HEK293 (cell line): ENCODE results near the gene PTPRA.

Source experiments
- CTCF ChIA-PET: fragments of 350-600 bp; formaldehyde crosslinking; extraction: SDS; loops from one replicate; lab custom pipeline; 2021; ENCODE audit warnings: antibody characterized with exemption; lab: Yijun Ruan, JAX
- POLR2A ChIA-PET: fragments of 300-600 bp; formaldehyde crosslinking; extraction: SDS; loops from one replicate; lab custom pipeline; 2020; ENCODE audit warnings: antibody characterized with exemption, inconsistent platforms; lab: Yijun Ruan, JAX
- H3K27ac ChIP-seq: fragments of 200-500 bp; sonication (Bioruptor generic); 2 replicates; pipeline ENCODE4 v1.5.1; 2014; ENCODE audit warnings: low read depth, low read length, control low read depth, inconsistent platforms; ENCODE audit errors: extremely low read depth
- H3K36me3 ChIP-seq, 2 experiments: fragments of 200-500 bp in 1 of 2; sonication (Bioruptor generic) in 1 of 2; 1 replicate in 1 of 2; 2 replicates in 1 of 2; pipeline ENCODE4 v1.5.1; 2014 to 2017; ENCODE audit warnings: inconsistent platforms in 2 of 2, low read length in 2 of 2; ENCODE audit not compliant: control insufficient read depth in 2 of 2, insufficient read depth in 1 of 2
- H3K4me1 ChIP-seq: fragments of 200-500 bp; sonication (Bioruptor generic); 2 replicates; pipeline ENCODE4 v1.5.1; 2014; ENCODE audit warnings: mild to moderate bottlenecking, low read length, inconsistent platforms; ENCODE audit not compliant: control insufficient read depth, insufficient read depth
- H3K4me3 ChIP-seq: 2 replicates; pipeline ENCODE4 v1.5.1; 2011; ENCODE audit warnings: low read depth, mild to moderate bottlenecking, control low read depth, low read length, moderate library complexity
- H3K9me3 ChIP-seq: fragments of 200-500 bp; sonication (Bioruptor generic); 2 replicates; pipeline ENCODE4 v1.5.1; 2014; ENCODE audit warnings: low read depth, low read length, inconsistent platforms; ENCODE audit not compliant: control insufficient read depth, insufficient read depth
- EGR2 ChIP-seq: fragments of 450-650 bp; formaldehyde crosslinking; IDR thresholded peaks from 2 replicates; pipeline ENCODE4 v1.5.1; 2016; ENCODE audit warnings: low read depth, missing biosample characterization, missing genetic modification characterization
- HOXC10 ChIP-seq: sonication (generic); formaldehyde crosslinking; IDR thresholded peaks from 2 replicates; pipeline ENCODE4 v1.8.1; 2023; ENCODE audit warnings: mild to moderate bottlenecking, missing genetic modification reagents
- PRDM1 ChIP-seq: fragments of 450-650 bp; formaldehyde crosslinking; IDR thresholded peaks from 2 replicates; pipeline ENCODE4; 2016; ENCODE audit warnings: missing biosample characterization, missing genetic modification characterization
- SALL2 ChIP-seq: fragments of 450-650 bp; formaldehyde crosslinking; IDR thresholded peaks from 2 replicates; pipeline ENCODE4 v1.5.0; 2017; ENCODE audit warnings: missing biosample characterization, mild to moderate bottlenecking, missing genetic modification characterization, borderline replicate concordance
- ZBTB20 ChIP-seq: fragments of 450-650 bp; formaldehyde crosslinking; IDR thresholded peaks from 2 replicates; pipeline ENCODE4 v1.5.1; 2016; ENCODE audit warnings: missing biosample characterization, missing genetic modification characterization
- ZBTB8A ChIP-seq: fragments of 450-650 bp; formaldehyde crosslinking; IDR thresholded peaks from 2 replicates; pipeline ENCODE4 v1.5.1; 2016; ENCODE audit warnings: missing biosample characterization, missing genetic modification characterization
- ZFHX2 ChIP-seq: fragments of 450-650 bp; formaldehyde crosslinking; conservative IDR thresholded peaks from 2 replicates; pipeline ENCODE4 v1.5.1; 2016; ENCODE audit warnings: missing biosample characterization, missing genetic modification characterization
- ZIC2 ChIP-seq: fragments of 450-650 bp; formaldehyde crosslinking; IDR thresholded peaks from 2 replicates; pipeline ENCODE4 v1.5.1; 2016; ENCODE audit warnings: missing biosample characterization, missing genetic modification characterization
- ZNF169 ChIP-seq: fragments of 450-650 bp; formaldehyde crosslinking; IDR thresholded peaks from 2 replicates; pipeline ENCODE4 v1.5.1; 2016; ENCODE audit warnings: missing biosample characterization, missing genetic modification characterization
- ZNF211 ChIP-seq: fragments of 450-650 bp; formaldehyde crosslinking; IDR thresholded peaks from 2 replicates; pipeline ENCODE4 v1.5.1; 2016; ENCODE audit warnings: low read depth, missing biosample characterization, missing genetic modification characterization
- ZNF324 ChIP-seq: fragments of 450-650 bp; formaldehyde crosslinking; IDR thresholded peaks from 2 replicates; pipeline ENCODE4 v1.5.1; 2016; ENCODE audit warnings: missing biosample characterization, missing genetic modification characterization
- ZNF341 ChIP-seq: fragments of 450-650 bp; formaldehyde crosslinking; IDR thresholded peaks from 2 replicates; pipeline ENCODE4; 2016; ENCODE audit warnings: low read depth, missing biosample characterization, missing genetic modification characterization
- ZNF366 ChIP-seq: fragments of 450-650 bp; formaldehyde crosslinking; conservative IDR thresholded peaks from 2 replicates; pipeline ENCODE4 v1.5.1; 2016; ENCODE audit warnings: missing biosample characterization, missing genetic modification characterization
- ZNF433 ChIP-seq: fragments of 450-650 bp; formaldehyde crosslinking; IDR thresholded peaks from 2 replicates; pipeline ENCODE4 v1.5.1; 2016; ENCODE audit warnings: missing biosample characterization, missing genetic modification characterization, low read depth
- ZNF518A ChIP-seq: fragments of 450-650 bp; formaldehyde crosslinking; conservative IDR thresholded peaks from 2 replicates; pipeline ENCODE4 v1.5.1; 2016; ENCODE audit warnings: low read depth, missing biosample characterization, missing genetic modification characterization
- ZNF530 ChIP-seq: fragments of 450-650 bp; formaldehyde crosslinking; IDR thresholded peaks from 2 replicates; pipeline ENCODE4 v1.5.1; 2016; ENCODE audit warnings: low read depth, missing biosample characterization, missing genetic modification characterization
- ZNF596 ChIP-seq: fragments of 450-650 bp; IDR thresholded peaks from 2 replicates; pipeline ENCODE4 v1.5.0; 2018; ENCODE audit warnings: missing biosample characterization, mild to moderate bottlenecking, missing genetic modification characterization, moderate library complexity
- ZNF600 ChIP-seq: fragments of 450-650 bp; formaldehyde crosslinking; IDR thresholded peaks from 2 replicates; pipeline ENCODE4 v1.5.1; 2016; ENCODE audit warnings: missing biosample characterization, missing genetic modification characterization
- ZNF623 ChIP-seq: fragments of 450-650 bp; formaldehyde crosslinking; IDR thresholded peaks from 2 replicates; pipeline ENCODE4 v1.5.1; 2016; ENCODE audit warnings: missing biosample characterization, missing genetic modification characterization
- ZNF768 ChIP-seq: fragments of 450-650 bp; formaldehyde crosslinking; IDR thresholded peaks from 2 replicates; pipeline ENCODE4 v1.5.1; 2018; ENCODE audit warnings: missing biosample characterization, mild to moderate bottlenecking, missing genetic modification characterization
- ZSCAN23 ChIP-seq: fragments of 450-650 bp; formaldehyde crosslinking; IDR thresholded peaks from 2 replicates; pipeline ENCODE4 v1.5.1; 2016; ENCODE audit warnings: missing biosample characterization, missing genetic modification characterization
- TF ChIP-seq, protein P1 (sequence below): fragments of 450-650 bp; formaldehyde crosslinking; IDR thresholded peaks from 2 replicates; pipeline ENCODE4 v1.5.1; 2016; ENCODE audit warnings: missing biosample characterization, missing genetic modification characterization
- TF ChIP-seq, protein P2 (sequence below): fragments of 450-650 bp; formaldehyde crosslinking; IDR thresholded peaks from 2 replicates; pipeline ENCODE4 v1.5.1; 2016; ENCODE audit warnings: missing biosample characterization, missing genetic modification characterization
- TF ChIP-seq, protein P3 (sequence below): fragments of 450-650 bp; IDR thresholded peaks from 2 replicates; pipeline ENCODE4 v1.5.1; 2018; ENCODE audit warnings: missing biosample characterization, missing genetic modification characterization

Gene PTPRA

GRCh38 chr20:2984956-2985661, 111.8 kb downstream of the PTPRA start:
- ChIA-PET POLR2A (no interaction called here), CTCF (interaction anchor here (0.8 to 1.2 kb wide), 2 partner anchors 16 to 38 kb away, joined by 4 to 7 read pairs; no protein-coding TSS in a partner anchor)
- Histone ChIP-seq H3K36me3 (peaks cover 27 to 56% of the 10 kb centered on the region in 2 experiments), H3K27ac (no peak overlapping the region), H3K4me1 (peaks cover 7% of the 10 kb centered on the region), H3K4me3 (no peak overlapping the region), H3K9me3 (no peaks in the 10 kb centered on the region)
- TF ChIP-seq ZNF600 (tag by site-specific recombination) (peak; percentile 17; the same call in 1 of the 2 replicates), EGR2 (tag by site-specific recombination) (peak; percentile 70), ZNF518A (no peak), PRDM1 (tag by site-specific recombination) (peak; percentile 67; the same call in 1 of the 2 replicates), ZBTB20 (tag by site-specific recombination) (no peak), ZFHX2 (tag by site-specific recombination) (peak; percentile 54), ZNF596 (tag by site-specific recombination) (no peak), HOXC10 (no peak), ZNF341 (tag by site-specific recombination) (no peak)
- TF ChIP-seq, protein P1, sequence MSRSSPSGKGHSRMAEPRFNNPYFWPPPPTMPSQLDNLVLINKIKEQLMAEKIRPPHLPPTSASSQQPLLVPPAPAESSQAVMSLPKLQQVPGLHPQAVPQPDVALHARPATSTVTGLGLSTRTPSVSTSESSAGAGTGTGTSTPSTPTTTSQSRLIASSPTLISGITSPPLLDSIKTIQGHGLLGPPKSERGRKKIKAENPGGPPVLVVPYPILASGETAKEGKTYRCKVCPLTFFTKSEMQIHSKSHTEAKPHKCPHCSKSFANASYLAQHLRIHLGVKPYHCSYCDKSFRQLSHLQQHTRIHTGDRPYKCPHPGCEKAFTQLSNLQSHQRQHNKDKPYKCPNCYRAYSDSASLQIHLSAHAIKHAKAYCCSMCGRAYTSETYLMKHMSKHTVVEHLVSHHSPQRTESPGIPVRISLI (tag by site-specific recombination), result no peak

DNA sequence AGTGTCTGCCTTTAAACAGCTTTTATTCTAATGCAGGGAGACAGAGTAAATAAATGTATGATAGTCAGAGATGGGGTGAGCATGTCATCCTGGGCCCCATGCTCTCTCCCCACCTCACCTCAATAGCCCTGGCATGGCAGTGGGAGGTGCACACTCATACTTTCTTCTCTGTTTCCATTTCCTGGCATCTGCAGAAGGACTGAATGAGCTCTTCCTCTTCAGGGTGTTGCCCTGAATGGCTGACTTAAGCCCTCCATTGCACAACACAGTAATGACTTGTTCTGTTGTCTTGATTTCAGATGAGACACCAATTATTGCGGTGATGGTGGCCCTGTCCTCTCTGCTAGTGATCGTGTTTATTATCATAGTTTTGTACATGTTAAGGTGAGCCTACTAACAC, 113.2 kb downstream of the PTPRA start:
- Histone ChIP-seq H3K27ac (no peak overlapping the region), H3K4me3 (no peak overlapping the region), H3K36me3 (peaks cover 38 to 68% of the 10 kb centered on the region in 2 experiments), H3K9me3 (no peaks in the 10 kb centered on the region), H3K4me1 (peaks cover 7% of the 10 kb centered on the region)
- POLR2A ChIA-PET, result no interaction called here
- CTCF ChIA-PET, result no interaction called here
- no peak for TF ChIP-seq ZNF341 (tag by site-specific recombination)
- TF ChIP-seq, protein P2, sequence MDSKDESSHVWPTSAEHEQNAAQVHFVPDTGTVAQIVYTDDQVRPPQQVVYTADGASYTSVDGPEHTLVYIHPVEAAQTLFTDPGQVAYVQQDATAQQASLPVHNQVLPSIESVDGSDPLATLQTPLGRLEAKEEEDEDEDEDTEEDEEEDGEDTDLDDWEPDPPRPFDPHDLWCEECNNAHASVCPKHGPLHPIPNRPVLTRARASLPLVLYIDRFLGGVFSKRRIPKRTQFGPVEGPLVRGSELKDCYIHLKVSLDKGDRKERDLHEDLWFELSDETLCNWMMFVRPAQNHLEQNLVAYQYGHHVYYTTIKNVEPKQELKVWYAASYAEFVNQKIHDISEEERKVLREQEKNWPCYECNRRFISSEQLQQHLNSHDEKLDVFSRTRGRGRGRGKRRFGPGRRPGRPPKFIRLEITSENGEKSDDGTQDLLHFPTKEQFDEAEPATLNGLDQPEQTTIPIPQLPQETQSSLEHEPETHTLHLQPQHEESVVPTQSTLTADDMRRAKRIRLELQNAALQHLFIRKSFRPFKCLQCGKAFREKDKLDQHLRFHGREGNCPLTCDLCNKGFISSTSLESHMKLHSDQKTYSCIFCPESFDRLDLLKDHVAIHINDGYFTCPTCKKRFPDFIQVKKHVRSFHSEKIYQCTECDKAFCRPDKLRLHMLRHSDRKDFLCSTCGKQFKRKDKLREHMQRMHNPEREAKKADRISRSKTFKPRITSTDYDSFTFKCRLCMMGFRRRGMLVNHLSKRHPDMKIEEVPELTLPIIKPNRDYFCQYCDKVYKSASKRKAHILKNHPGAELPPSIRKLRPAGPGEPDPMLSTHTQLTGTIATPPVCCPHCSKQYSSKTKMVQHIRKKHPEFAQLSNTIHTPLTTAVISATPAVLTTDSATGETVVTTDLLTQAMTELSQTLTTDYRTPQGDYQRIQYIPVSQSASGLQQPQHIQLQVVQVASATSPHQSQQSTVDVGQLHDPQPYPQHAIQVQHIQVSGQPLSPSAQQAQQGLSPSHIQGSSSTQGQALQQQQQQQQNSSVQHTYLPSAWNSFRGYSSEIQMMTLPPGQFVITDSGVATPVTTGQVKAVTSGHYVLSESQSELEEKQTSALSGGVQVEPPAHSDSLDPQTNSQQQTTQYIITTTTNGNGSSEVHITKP (tag by site-specific recombination), result no peak
- no peak for TF ChIP-seq ZNF623 (tag by site-specific recombination)
- TF ChIP-seq ZNF768, result no peak
- no peak for TF ChIP-seq ZNF324
- no peak for TF ChIP-seq ZSCAN23 (tag by site-specific recombination)
- no peak for TF ChIP-seq ZIC2 (tag by site-specific recombination)
- TF ChIP-seq ZBTB8A (tag by site-specific recombination), result no peak
- TF ChIP-seq SALL2 (tag by site-specific recombination), result no peak
- TF ChIP-seq ZNF169 (tag by site-specific recombination), result no peak
- TF ChIP-seq, protein P3, sequence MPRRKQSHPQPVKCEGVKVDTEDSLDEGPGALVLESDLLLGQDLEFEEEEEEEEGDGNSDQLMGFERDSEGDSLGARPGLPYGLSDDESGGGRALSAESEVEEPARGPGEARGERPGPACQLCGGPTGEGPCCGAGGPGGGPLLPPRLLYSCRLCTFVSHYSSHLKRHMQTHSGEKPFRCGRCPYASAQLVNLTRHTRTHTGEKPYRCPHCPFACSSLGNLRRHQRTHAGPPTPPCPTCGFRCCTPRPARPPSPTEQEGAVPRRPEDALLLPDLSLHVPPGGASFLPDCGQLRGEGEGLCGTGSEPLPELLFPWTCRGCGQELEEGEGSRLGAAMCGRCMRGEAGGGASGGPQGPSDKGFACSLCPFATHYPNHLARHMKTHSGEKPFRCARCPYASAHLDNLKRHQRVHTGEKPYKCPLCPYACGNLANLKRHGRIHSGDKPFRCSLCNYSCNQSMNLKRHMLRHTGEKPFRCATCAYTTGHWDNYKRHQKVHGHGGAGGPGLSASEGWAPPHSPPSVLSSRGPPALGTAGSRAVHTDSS (tag by site-specific recombination), result no peak
- no peak for TF ChIP-seq ZNF366
- no peak for TF ChIP-seq ZNF530 (tag by site-specific recombination)
- TF ChIP-seq ZNF211 (tag by site-specific recombination), result no peak
- no peak for TF ChIP-seq ZNF433 (tag by site-specific recombination)
